Measurements from ENCODE around the gene COL15A1.

Gene COL15A1

DNA sequence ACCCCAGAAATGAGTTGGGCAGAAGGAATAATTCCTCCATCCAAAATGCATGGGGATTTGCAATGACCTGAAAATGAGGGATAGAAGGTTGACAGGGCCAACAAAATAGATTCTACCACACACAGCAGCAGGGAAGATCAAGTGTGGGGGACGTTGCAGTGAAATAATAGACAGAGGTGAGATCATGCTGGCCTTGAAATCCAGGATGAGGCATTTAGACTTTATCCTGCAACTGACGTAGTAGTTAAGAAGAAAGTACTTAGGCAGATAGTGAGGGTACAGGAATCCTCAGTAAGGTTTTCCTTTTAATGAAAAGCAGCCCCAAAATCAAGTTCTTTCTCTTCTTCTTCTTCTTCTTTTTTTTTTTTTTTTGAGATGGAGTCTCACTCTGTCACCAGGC lies 129.6 kb downstream of the COL15A1 start:
- no peak overlapping the region for H3K4me3 ChIP-seq (replicated peaks; ENCODE audit: insufficient read depth, low read length)
- no peaks in the 10 kb centered on the region for H3K27me3 ChIP-seq (ENCODE audit: insufficient read depth, poor library complexity, severe bottlenecking)
- TF ChIP-seq POLR2AphosphoS5 (IDR thresholded peaks at IDR 0.05; ENCODE audit: low read depth) = no peak
- TF ChIP-seq SPI1 (IDR thresholded peaks at IDR 0.05; ENCODE audit: borderline replicate concordance, low read depth) = no peak
- TF ChIP-seq, protein P1, sequence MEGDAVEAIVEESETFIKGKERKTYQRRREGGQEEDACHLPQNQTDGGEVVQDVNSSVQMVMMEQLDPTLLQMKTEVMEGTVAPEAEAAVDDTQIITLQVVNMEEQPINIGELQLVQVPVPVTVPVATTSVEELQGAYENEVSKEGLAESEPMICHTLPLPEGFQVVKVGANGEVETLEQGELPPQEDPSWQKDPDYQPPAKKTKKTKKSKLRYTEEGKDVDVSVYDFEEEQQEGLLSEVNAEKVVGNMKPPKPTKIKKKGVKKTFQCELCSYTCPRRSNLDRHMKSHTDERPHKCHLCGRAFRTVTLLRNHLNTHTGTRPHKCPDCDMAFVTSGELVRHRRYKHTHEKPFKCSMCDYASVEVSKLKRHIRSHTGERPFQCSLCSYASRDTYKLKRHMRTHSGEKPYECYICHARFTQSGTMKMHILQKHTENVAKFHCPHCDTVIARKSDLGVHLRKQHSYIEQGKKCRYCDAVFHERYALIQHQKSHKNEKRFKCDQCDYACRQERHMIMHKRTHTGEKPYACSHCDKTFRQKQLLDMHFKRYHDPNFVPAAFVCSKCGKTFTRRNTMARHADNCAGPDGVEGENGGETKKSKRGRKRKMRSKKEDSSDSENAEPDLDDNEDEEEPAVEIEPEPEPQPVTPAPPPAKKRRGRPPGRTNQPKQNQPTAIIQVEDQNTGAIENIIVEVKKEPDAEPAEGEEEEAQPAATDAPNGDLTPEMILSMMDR (IDR thresholded peaks at IDR 0.05; ENCODE audit: insufficient read depth, low read length) = no peak
- DNase-seq (ENCODE audit: low read depth in 1 of 2, low spot score in 1 of 2) = no peak
- H3K27ac ChIP-seq (replicated peaks) = no peak overlapping the region

DNA sequence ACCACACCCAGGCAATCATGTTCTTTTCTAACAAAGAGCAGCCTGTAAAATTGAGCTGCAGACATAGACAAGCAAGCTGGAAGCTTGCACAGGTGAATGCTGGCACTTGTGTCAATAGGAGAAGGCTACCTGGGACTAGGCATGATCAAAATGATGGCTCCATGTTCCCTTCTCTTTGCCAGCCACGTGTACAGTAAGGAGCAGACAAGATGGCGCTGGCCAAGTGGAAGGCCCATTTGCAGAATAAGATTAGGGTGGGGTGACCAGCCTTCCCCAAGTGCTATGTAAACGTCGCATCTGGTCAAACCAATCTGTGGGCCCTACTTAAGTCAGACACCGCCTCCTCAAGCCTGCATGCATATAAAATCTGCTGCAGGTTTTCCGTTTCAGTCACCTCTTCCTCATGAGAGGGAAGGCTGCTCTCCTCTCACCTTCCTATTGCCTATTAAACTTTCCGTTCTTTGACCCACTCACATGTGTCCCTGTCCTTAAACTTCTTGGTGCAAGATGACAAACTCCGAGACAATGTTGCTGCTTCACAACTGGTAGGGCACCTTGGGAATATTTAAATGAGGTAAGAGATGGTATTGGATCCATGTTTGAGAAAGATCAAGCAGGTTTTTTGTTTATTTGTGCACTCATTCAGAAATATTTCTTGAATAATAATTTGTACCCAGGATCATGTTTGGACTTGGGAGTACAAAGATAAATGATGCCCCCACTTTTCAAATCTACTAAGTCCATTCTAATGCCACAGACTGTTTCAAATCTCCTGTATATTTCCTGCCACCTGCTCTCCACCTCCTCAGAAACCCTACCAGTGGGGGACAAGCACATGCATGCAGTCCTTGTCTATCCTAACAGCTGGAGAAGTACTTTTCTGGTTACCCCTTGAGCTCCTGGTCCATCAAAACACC lies 130.5 kb downstream of the COL15A1 start:
- H3K4me3 ChIP-seq (replicated peaks; ENCODE audit: insufficient read depth, low read length) = no peak overlapping the region
- no peak for DNase-seq (ENCODE audit: low read depth in 1 of 2, low spot score in 1 of 2)
- no peaks in the 10 kb centered on the region for H3K27me3 ChIP-seq (ENCODE audit: insufficient read depth, poor library complexity, severe bottlenecking)
- no peak overlapping the region for H3K27ac ChIP-seq (replicated peaks)
- TF ChIP-seq, protein P1 (IDR thresholded peaks at IDR 0.05; ENCODE audit: insufficient read depth, low read length) = no peak
- TF ChIP-seq SPI1 (IDR thresholded peaks at IDR 0.05; ENCODE audit: borderline replicate concordance, low read depth) (no peak), GABPA (IDR thresholded peaks at IDR 0.05; ENCODE audit: low read depth) (no peak), POLR2AphosphoS5 (IDR thresholded peaks at IDR 0.05; ENCODE audit: low read depth) (no peak)
- TF ChIP-seq, protein P2, sequence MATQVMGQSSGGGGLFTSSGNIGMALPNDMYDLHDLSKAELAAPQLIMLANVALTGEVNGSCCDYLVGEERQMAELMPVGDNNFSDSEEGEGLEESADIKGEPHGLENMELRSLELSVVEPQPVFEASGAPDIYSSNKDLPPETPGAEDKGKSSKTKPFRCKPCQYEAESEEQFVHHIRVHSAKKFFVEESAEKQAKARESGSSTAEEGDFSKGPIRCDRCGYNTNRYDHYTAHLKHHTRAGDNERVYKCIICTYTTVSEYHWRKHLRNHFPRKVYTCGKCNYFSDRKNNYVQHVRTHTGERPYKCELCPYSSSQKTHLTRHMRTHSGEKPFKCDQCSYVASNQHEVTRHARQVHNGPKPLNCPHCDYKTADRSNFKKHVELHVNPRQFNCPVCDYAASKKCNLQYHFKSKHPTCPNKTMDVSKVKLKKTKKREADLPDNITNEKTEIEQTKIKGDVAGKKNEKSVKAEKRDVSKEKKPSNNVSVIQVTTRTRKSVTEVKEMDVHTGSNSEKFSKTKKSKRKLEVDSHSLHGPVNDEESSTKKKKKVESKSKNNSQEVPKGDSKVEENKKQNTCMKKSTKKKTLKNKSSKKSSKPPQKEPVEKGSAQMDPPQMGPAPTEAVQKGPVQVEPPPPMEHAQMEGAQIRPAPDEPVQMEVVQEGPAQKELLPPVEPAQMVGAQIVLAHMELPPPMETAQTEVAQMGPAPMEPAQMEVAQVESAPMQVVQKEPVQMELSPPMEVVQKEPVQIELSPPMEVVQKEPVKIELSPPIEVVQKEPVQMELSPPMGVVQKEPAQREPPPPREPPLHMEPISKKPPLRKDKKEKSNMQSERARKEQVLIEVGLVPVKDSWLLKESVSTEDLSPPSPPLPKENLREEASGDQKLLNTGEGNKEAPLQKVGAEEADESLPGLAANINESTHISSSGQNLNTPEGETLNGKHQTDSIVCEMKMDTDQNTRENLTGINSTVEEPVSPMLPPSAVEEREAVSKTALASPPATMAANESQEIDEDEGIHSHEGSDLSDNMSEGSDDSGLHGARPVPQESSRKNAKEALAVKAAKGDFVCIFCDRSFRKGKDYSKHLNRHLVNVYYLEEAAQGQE (IDR thresholded peaks at IDR 0.05; ENCODE audit: insufficient replicate concordance, low read depth) = no peak

DNA sequence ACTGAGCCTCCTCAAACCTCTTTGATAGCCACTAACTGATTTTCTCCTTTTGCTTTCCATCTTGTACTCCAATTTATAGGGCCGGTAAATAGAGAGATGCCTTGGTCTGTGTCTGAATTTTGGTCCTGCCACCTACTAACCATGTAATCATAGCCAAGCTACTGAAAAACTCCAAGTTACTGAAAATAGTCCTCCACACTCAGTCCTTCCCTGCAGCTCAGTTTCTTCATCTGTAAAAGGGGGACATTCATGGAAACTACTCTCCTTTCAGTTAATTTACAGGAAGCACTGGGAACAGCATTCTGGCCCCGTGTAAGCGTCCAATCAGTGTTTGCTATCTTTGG lies 131.2 kb downstream of the COL15A1 start:
- no peak for DNase-seq (ENCODE audit: low read depth in 1 of 2, low spot score in 1 of 2)
- no peak overlapping the region for H3K4me3 ChIP-seq (replicated peaks; ENCODE audit: insufficient read depth, low read length)
- TF ChIP-seq, protein P1 (IDR thresholded peaks at IDR 0.05; ENCODE audit: insufficient read depth, low read length) = no peak
- TF ChIP-seq, protein P2 (IDR thresholded peaks at IDR 0.05; ENCODE audit: insufficient replicate concordance, low read depth) = no peak
- H3K27ac ChIP-seq (replicated peaks) = no peak overlapping the region
- H3K27me3 ChIP-seq (ENCODE audit: insufficient read depth, poor library complexity, severe bottlenecking) = no peaks in the 10 kb centered on the region
